GM18519 (cell line): ENCODE measurements around the gene RFC1.
A peak's percentile ranks its signal among the peaks of the same experiment; 100 is the strongest.
"Not testable (repeated sequence)": the region's sequence is repeated elsewhere in the genome, so short reads cannot be mapped to it uniquely, and the experiment has no call there.

ENCODE experiments used
- ATAC-seq: cut with Tn5 transposase; IDR thresholded peaks from one replicate; pipeline ENCODE4 v1.9.1; 2021; ENCODE audit warnings: mild to moderate bottlenecking, moderate library complexity; ENCODE audit not compliant: unreplicated experiment, low FRiP score

RFC1 gene, protein sequence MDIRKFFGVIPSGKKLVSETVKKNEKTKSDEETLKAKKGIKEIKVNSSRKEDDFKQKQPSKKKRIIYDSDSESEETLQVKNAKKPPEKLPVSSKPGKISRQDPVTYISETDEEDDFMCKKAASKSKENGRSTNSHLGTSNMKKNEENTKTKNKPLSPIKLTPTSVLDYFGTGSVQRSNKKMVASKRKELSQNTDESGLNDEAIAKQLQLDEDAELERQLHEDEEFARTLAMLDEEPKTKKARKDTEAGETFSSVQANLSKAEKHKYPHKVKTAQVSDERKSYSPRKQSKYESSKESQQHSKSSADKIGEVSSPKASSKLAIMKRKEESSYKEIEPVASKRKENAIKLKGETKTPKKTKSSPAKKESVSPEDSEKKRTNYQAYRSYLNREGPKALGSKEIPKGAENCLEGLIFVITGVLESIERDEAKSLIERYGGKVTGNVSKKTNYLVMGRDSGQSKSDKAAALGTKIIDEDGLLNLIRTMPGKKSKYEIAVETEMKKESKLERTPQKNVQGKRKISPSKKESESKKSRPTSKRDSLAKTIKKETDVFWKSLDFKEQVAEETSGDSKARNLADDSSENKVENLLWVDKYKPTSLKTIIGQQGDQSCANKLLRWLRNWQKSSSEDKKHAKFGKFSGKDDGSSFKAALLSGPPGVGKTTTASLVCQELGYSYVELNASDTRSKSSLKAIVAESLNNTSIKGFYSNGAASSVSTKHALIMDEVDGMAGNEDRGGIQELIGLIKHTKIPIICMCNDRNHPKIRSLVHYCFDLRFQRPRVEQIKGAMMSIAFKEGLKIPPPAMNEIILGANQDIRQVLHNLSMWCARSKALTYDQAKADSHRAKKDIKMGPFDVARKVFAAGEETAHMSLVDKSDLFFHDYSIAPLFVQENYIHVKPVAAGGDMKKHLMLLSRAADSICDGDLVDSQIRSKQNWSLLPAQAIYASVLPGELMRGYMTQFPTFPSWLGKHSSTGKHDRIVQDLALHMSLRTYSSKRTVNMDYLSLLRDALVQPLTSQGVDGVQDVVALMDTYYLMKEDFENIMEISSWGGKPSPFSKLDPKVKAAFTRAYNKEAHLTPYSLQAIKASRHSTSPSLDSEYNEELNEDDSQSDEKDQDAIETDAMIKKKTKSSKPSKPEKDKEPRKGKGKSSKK

GRCh38 chr4:39365830-39366771, at the start of gene RFC1:
Gene RFC1, minus strand, starts transcription at chr4:39366362. Its CDS starts 121 bp downstream, at chr4:39366241.
- peak; percentile 55 for ATAC-seq

GRCh38 chr4:39415678-39416283, 49.6 kb upstream of the RFC1 start:
- no peak for ATAC-seq

- ATAC-seq: not testable (repeated sequence)
Observed at GRCh38 chr4:39411561-39411960, 45.4 kb upstream of the RFC1 start.

DNA sequence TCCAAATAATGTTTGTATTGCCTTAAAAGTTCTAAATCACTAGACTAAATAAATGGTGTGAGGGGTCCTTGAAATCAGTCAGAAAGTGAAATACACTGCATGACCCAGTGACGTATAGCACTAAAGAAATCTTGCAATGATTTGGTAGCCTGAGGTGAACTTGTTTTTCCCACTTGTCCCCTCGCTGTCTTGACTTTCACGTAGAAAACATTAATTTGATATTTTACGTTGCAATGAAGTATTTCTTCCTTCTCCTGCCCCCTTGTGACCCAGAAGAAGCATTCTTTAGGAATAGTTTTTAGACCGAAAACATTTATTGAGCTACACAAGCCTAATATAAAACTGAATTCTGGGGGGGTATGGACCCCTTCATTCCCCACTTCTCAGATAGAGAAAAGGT, 44.3 kb upstream of the RFC1 start:
- no peak for ATAC-seq

DNA sequence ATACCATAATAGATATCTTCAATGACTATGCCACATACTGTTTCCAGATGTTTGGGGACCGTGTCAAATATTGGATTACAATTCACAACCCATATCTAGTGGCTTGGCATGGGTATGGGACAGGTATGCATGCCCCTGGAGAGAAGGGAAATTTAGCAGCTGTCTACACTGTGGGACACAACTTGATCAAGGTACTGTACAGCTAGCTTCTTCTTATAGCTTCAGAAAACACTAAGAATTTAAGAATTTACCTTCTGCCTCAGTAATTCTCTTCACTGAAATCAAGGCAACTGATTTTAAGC, 41.4 kb upstream of the RFC1 start:
- no peak for ATAC-seq

DNA sequence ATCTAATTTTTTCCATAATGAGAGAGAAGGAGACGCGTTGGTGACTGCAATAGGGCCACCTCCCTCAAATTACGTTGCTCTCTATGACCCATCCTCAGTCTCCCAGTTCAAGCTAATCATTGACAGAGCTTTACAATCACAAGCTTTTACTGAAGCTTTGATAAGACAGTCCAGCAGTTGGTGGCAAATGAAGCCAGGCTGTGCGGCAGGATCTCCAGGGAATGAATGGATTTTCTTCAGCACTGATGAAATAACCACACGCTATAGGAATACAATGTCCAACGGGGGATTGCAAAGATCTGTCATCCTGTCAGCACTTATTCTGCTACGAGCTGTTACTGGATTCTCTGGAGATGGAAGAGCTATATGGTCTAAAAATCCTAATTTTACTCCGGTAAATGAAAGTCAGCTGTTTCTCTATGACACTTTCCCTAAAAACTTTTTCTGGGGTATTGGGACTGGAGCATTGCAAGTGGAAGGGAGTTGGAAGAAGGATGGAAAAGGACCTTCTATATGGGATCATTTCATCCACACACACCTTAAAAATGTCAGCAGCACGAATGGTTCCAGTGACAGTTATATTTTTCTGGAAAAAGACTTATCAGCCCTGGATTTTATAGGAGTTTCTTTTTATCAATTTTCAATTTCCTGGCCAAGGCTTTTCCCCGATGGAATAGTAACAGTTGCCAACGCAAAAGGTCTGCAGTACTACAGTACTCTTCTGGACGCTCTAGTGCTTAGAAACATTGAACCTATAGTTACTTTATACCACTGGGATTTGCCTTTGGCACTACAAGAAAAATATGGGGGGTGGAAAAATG, 40.8 kb upstream of the RFC1 start, which contains the start of gene KLB:
TSS of gene KLB (plus strand) at position 168 of the 821 bp plus-strand sequence. CDS start at position 188, 20 bp downstream.
- ATAC-seq: no peak

DNA sequence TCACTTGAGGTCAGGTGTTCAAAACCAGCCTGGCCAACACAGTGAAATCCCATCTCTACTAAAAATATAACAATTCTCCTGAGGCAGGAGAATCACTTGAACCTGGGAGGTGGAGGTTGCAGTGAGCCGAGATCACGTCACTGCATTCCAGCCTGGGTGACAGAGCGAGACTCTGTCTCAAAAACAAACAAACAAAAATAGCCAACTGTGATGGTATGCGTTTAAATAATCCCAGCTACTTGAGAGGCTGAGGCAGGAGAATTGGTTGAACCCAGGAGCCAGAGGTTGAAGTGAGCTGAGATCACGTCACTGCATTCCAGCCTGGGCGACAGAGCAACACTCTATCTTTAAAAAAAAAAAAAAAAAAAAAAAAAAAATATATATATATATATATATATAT, 35.5 kb upstream of the RFC1 start:
- ATAC-seq: not testable (repeated sequence)

DNA sequence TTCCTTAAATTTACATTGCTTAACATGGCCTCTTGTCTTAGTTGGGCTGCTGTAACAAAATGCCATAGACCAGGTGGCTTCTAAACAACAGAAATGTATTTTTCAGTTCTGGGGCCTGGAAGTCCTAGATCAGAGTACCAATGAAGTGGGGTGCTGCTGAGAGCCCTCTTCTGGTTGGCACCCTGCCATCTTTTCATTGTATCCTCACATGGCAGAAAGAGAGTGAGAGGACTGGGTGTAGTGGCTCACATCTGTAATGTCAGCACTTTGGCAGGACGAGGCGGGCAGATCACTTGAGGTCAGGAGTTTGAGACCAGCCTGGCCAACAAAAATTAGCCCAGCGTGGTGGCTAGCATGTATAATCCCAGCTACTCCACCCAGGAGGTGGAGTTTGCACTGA, 28.5 kb upstream of the RFC1 start:
- no peak for ATAC-seq

GRCh38 chr4:39390603-39391002, 24.4 kb upstream of the RFC1 start:
- ATAC-seq: no peak

GRCh38 chr4:39384563-39384962, 18.4 kb upstream of the RFC1 start:
- no peak for ATAC-seq

- no peak for ATAC-seq
Observed at GRCh38 chr4:39383690-39384089, 17.5 kb upstream of the RFC1 start.

DNA sequence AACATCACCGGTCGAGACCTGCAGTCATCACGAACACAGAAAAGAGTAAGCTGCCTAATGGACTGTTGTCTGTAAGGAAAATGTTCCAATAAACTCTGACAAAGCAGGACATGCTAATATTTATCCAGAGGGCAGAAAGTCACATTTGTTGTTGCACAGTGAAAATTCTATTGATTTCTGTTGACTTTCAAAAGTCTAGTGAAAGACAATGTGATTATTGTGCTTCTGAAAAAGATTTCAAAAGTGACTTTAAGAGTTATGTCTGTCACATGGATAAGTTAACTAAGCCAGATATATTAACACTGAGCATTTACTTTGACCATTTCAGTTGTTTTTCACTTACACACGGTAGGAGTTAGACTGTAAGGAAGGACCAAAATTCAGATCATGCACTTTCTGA, 9.3 kb upstream of the RFC1 start:
- ATAC-seq: no peak

DNA sequence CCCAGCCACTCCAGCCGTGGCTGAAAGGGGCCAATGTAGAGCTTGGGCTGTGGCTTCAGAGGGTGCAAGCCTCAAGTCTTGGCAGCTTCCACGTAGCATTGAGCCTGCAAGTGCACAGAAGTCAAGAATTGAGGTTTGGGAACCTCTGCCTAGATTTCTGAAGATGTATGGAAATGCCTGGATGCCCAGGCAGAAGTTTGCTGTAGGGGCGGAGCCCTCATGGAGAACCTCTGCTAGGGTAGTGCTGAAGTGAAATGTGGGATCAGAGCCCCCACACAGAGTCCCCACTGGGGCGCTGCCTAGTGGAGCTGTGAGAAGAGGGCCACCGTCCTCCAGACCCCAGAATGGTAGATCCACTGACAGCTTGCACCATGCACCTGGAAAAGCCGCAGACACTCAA, 5.0 kb upstream of the RFC1 start:
- ATAC-seq: not testable (repeated sequence)

- ATAC-seq: no peak
Observed at GRCh38 chr4:39369301-39369700, 3.1 kb upstream of the RFC1 start.

GRCh38 chr4:39367166-39367565, 1.0 kb upstream of the RFC1 start:
- no peak for ATAC-seq

- no peak for ATAC-seq
Observed at GRCh38 chr4:39365360-39365759, 802 bp downstream of the RFC1 start.

DNA sequence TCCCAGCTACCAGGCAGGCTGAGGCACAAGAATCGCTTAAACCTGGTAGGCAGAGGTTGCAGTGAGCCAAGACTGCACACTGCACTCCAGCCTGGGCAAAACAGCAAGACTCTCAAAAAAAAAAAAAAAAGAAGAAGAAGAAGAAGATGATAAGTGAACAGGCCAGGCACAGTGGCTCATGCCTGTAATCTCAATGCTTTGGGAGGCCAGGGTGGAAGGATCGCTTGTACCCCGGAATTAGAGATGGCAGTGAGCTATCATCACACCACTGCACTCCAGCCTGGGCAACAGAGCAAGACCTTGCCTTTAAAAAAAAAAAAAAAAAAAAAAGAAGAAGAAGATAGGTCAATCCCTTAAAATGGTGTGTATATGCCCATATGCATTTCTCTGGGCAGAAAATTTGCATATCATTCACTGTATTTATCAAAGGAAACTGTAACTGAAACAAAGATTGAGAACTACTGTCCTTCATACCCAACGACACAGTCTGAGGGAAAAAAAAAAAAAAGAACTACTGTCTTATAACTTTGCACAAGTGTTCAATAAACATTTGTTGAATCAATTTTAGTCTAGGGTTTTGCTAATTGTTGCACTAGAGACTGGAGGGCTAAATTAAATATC, 2.3 kb downstream of the RFC1 start:
- ATAC-seq: no peak

DNA sequence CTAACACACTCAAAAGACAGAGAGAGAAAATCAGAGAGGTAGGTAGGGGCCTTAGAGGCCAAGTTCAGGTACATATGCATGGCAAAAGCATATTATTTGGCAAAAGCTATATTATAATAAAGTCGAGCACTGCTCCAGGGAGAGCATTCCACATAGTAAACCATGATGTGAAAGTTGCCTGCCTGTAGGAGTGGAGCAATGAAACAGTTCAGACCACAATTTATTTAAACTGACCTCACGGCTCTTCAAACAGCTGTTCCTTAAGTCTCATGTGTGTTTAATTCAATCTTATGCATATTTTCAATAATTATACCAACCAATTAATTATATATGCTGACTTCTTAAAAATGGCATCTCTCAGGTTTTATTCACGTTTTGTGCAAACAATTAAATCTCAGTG, 3.3 kb downstream of the RFC1 start:
- ATAC-seq: no peak
